HG02938 (cell line): ENCODE measurements around the gene EPM2A.

Source experiments
- ATAC-seq: cut with Tn5 transposase; IDR thresholded peaks from one replicate; pipeline ENCODE4 v1.9.1; 2021; ENCODE audit warnings: mild to moderate bottlenecking, moderate library complexity; ENCODE audit not compliant: unreplicated experiment

EPM2A gene

GRCh38 chr6:145688493-145688905 lies 46.8 kb downstream of the EPM2A start:
- ATAC-seq = no peak

GRCh38 chr6:145685932-145686331 lies 49.4 kb downstream of the EPM2A start:
- ATAC-seq = no peak

GRCh38 chr6:145681965-145682364 lies 53.4 kb downstream of the EPM2A start:
- no peak for ATAC-seq

- no peak for ATAC-seq
These were observed 61.8 kb downstream of the EPM2A start for GRCh38 chr6:145673504-145673903.

GRCh38 chr6:145670311-145670710 lies 65.0 kb downstream of the EPM2A start:
- no peak for ATAC-seq

- ATAC-seq = no peak
These were observed 65.7 kb downstream of the EPM2A start for GRCh38 chr6:145669627-145670034.

GRCh38 chr6:145668844-145669243 lies 66.5 kb downstream of the EPM2A start:
- no peak for ATAC-seq

- no peak for ATAC-seq
These were observed 74.6 kb downstream of the EPM2A start for GRCh38 chr6:145660676-145661075.

- no peak for ATAC-seq
These were observed 79.2 kb downstream of the EPM2A start for GRCh38 chr6:145656128-145656527.

GRCh38 chr6:145652572-145652971 lies 82.7 kb downstream of the EPM2A start:
- no peak for ATAC-seq

- no peak for ATAC-seq
These were observed 83.3 kb downstream of the EPM2A start for GRCh38 chr6:145651988-145652387.

- no peak for ATAC-seq
These were observed 87.2 kb downstream of the EPM2A start for GRCh38 chr6:145648149-145648548.

GRCh38 chr6:145647602-145648001 lies 87.7 kb downstream of the EPM2A start:
- ATAC-seq = no peak

- ATAC-seq = no peak
These were observed 91.6 kb downstream of the EPM2A start for GRCh38 chr6:145643760-145644159.

GRCh38 chr6:145633981-145634627 lies 101.2 kb downstream of the EPM2A start:
- ATAC-seq = peak; percentile 88

GRCh38 chr6:145632971-145633370 lies 102.3 kb downstream of the EPM2A start:
- no peak for ATAC-seq

- no peak for ATAC-seq
These were observed 103.9 kb downstream of the EPM2A start for GRCh38 chr6:145631374-145631773.

- ATAC-seq = no peak
These were observed 104.7 kb downstream of the EPM2A start for GRCh38 chr6:145630598-145630997.

- ATAC-seq = no peak
These were observed 105.8 kb downstream of the EPM2A start for GRCh38 chr6:145629478-145629877.

- no peak for ATAC-seq
These were observed 107.9 kb downstream of the EPM2A start for GRCh38 chr6:145627451-145627850.

- ATAC-seq = no peak
These were observed 108.5 kb downstream of the EPM2A start for GRCh38 chr6:145626857-145627256.

GRCh38 chr6:145623231-145623630 lies 112.1 kb downstream of the EPM2A start:
- ATAC-seq = no peak

- ATAC-seq = no peak
These were observed 113.5 kb downstream of the EPM2A start for GRCh38 chr6:145621776-145622175.
